HepG2 (cell line): Measurements from ENCODE around the gene GPC6. TPM values are rescaled to one million over a fixed set of nuclear protein-coding genes. Genes with fewer than 3 reads are reported as not detected.

ENCODE experiments used
- ATAC-seq: fragments of 200-7000 bp; cut with Tn5 transposase; 3 replicates; pipeline ENCODE4 v1.9.1; 2020; ENCODE audit warnings: mild to moderate bottlenecking, moderate library complexity
- BruUV-seq: library from RNA; stranded (reverse); fragments of 400-500 nt; replicated peaks from 2 replicates; lab custom pipeline; 2021; lab: Mats Ljungman, UMichigan
- CTCF ChIA-PET: fragments of 300-600 bp; formaldehyde crosslinking; extraction: SDS; loops from one replicate; lab custom pipeline; 2021; ENCODE audit warnings: low total read pairs, inconsistent platforms, low intra/inter-chr PET ratio; lab: Yijun Ruan, JAX
- POLR2A ChIA-PET: fragments of 350-600 bp; sonication (Branson Sonifier 250); formaldehyde crosslinking; loops from one replicate; lab custom pipeline; 2020; ENCODE audit warnings: antibody characterized with exemption, inconsistent platforms; lab: Yijun Ruan, JAX
- DNase-seq: peaks from one replicate; pipeline ENCODE4 v3.0.0-alpha.2; 2015; ENCODE audit warnings: low spot score
- FAIRE-seq: peaks from 3 replicates; lab custom pipeline; 2011; peaks lifted over from hg19 to GRCh38; lab: Jason Lieb, UNC
- H2AFZ ChIP-seq: one replicate; pipeline ENCODE4 v1.6.1; 2011; ENCODE audit warnings: low read length, inconsistent platforms
- H3K27ac ChIP-seq: fragments of 300-600 bp; 3 replicates; pipeline ENCODE4 v1.8.0; 2011; ENCODE audit warnings: mixed run types, mild to moderate bottlenecking, mixed read lengths, low read length, inconsistent platforms; ENCODE audit not compliant: insufficient read depth; ENCODE audit errors: extremely low read length
- H3K27me3 ChIP-seq, 2 experiments: fragments of 200-600 bp in 1 of 2; 2 replicates in 1 of 2; 3 replicates in 1 of 2; pipeline versions ENCODE4 v1.6.0 to v1.8.0; 2011; ENCODE audit warnings: low read length in 2 of 2, mild to moderate bottlenecking in 2 of 2, moderate library complexity in 2 of 2, inconsistent platforms in 1 of 2; ENCODE audit not compliant: insufficient read depth in 2 of 2, control insufficient read depth in 1 of 2
- H3K36me3 ChIP-seq, 2 experiments: fragments of 200-600 bp in 1 of 2; replicated peaks in 1 of 2; 2 replicates in 1 of 2; 3 replicates in 1 of 2; pipeline versions ENCODE4 v1.5.1 to v1.8.0; 2011; ENCODE audit warnings: low read length in 2 of 2, inconsistent platforms in 1 of 2; ENCODE audit not compliant: insufficient read depth in 2 of 2, control insufficient read depth in 1 of 2
- H3K4me1 ChIP-seq: 2 replicates; pipeline ENCODE4 v1.5.1; 2012; ENCODE audit warnings: low read length, inconsistent platforms; ENCODE audit not compliant: insufficient read depth
- H3K4me2 ChIP-seq: 2 replicates; pipeline ENCODE4 v1.6.0; 2011; ENCODE audit warnings: low read depth, low read length, inconsistent platforms
- H3K4me3 ChIP-seq, 3 experiments: fragments of 200-600 bp in 1 of 3; sonication (generic), shearing (Covaris generic) in 1 of 3; replicated peaks in 1 of 3; 2 replicates each; pipeline ENCODE4 v1.5.1; 2011 to 2016; ENCODE audit warnings: low read length in 3 of 3, inconsistent platforms in 2 of 3, low read depth in 2 of 3, mild to moderate bottlenecking in 2 of 3, control low read depth in 1 of 3, mixed read lengths in 1 of 3; ENCODE audit not compliant: insufficient read depth in 1 of 3
- H3K79me2 ChIP-seq: one replicate; pipeline ENCODE4 v1.6.1; 2011; ENCODE audit warnings: low read length, inconsistent platforms; ENCODE audit not compliant: insufficient read depth
- H3K9ac ChIP-seq: 2 replicates; pipeline ENCODE4 v1.6.0; 2011; ENCODE audit warnings: mild to moderate bottlenecking, low read depth, low read length, inconsistent platforms; ENCODE audit not compliant: insufficient read depth
- H3K9me3 ChIP-seq: 2 replicates; pipeline ENCODE4 v1.5.1; 2012; ENCODE audit warnings: mild to moderate bottlenecking, low read length
- H4K20me1 ChIP-seq: 2 replicates; pipeline ENCODE4 v1.6.0; 2011; ENCODE audit warnings: inconsistent platforms, mild to moderate bottlenecking, low read length, moderate library complexity; ENCODE audit not compliant: insufficient read depth
- CBX5 ChIP-seq: sonication (generic); formaldehyde crosslinking; IDR thresholded peaks from 2 replicates; pipeline ENCODE4 v1.4.0; 2020; ENCODE audit warnings: missing genetic modification reagents, borderline replicate concordance
- CREB1 ChIP-seq, 2 experiments: fragments of 450-650 bp in 1 of 2; IDR thresholded peaks; 2 replicates each; pipeline ENCODE4 v1.6.1; 2016 to 2017; ENCODE audit warnings: control low read depth in 1 of 2, mild to moderate bottlenecking in 1 of 2, missing compliant biosample characterization in 1 of 2, missing genetic modification characterization in 1 of 2
- HDAC2 ChIP-seq: sonication (generic); formaldehyde crosslinking; IDR thresholded peaks from 2 replicates; pipeline ENCODE4 v1.4.0; 2020; ENCODE audit warnings: missing genetic modification reagents
- HNRNPLL ChIP-seq: fragments of 200-400 bp; formaldehyde crosslinking; IDR thresholded peaks from 2 replicates; pipeline ENCODE4 v1.6.1; 2017; ENCODE audit warnings: mild to moderate bottlenecking, low read depth, low read length; ENCODE audit not compliant: poor library complexity, severe bottlenecking
- KAT8 ChIP-seq: IDR thresholded peaks from 2 replicates; pipeline ENCODE4 v1.6.1; 2016; ENCODE audit warnings: missing genetic modification reagents, missing compliant biosample characterization
- MAFF ChIP-seq: IDR thresholded peaks from 2 replicates; pipeline ENCODE4 v1.6.1; 2011; ENCODE audit warnings: low read depth, low read length, improper control_type of control experiment
- MAFK ChIP-seq, 2 experiments: IDR thresholded peaks in 1 of 2; conservative IDR thresholded peaks in 1 of 2; 2 replicates each; pipeline ENCODE4 v1.6.1; 2011; ENCODE audit warnings: improper control_type of control experiment in 2 of 2, low read length in 2 of 2
- NFATC3 ChIP-seq: sonication (generic); formaldehyde crosslinking; IDR thresholded peaks from 2 replicates; pipeline ENCODE4 v1.5.1; 2020; ENCODE audit warnings: mild to moderate bottlenecking, missing genetic modification reagents
- PHF21A ChIP-seq: sonication (generic); formaldehyde crosslinking; IDR thresholded peaks from 2 replicates; pipeline ENCODE4 v1.5.0; 2020; ENCODE audit warnings: mild to moderate bottlenecking, missing genetic modification reagents
- SETDB1 ChIP-seq: sonication (generic); formaldehyde crosslinking; IDR thresholded peaks from 2 replicates; pipeline ENCODE4 v1.5.1; 2020; ENCODE audit warnings: missing genetic modification reagents, mild to moderate bottlenecking, borderline replicate concordance
- SNAPC2 ChIP-seq: sonication (generic); formaldehyde crosslinking; IDR thresholded peaks from 2 replicates; pipeline ENCODE4 v1.8.1; 2022; ENCODE audit warnings: mild to moderate bottlenecking, missing genetic modification reagents
- SRSF4 ChIP-seq: fragments of 200-400 bp; formaldehyde crosslinking; IDR thresholded peaks from one replicate; pipeline ENCODE4 v1.6.1; 2018; ENCODE audit warnings: mild to moderate bottlenecking, low read depth, low read length, moderate library complexity; ENCODE audit not compliant: poor library complexity, severe bottlenecking
- YEATS2 ChIP-seq: sonication (generic); formaldehyde crosslinking; IDR thresholded peaks from 2 replicates; pipeline ENCODE4 v1.4.0; 2020; ENCODE audit warnings: missing genetic modification reagents, borderline replicate concordance
- ZFP62 ChIP-seq: sonication (generic); formaldehyde crosslinking; IDR thresholded peaks from 2 replicates; pipeline ENCODE4 v1.4.0; 2020; ENCODE audit warnings: missing genetic modification reagents
- ZNF10 ChIP-seq: sonication (generic); formaldehyde crosslinking; IDR thresholded peaks from 2 replicates; pipeline ENCODE4 v1.4.0; 2020; ENCODE audit warnings: mild to moderate bottlenecking, low read depth, missing genetic modification reagents, borderline replicate concordance
- ZNF468 ChIP-seq: sonication (generic); formaldehyde crosslinking; IDR thresholded peaks from 2 replicates; pipeline ENCODE4 v1.8.0; 2022; ENCODE audit warnings: mild to moderate bottlenecking, moderate library complexity, missing genetic modification reagents
- ZNF570 ChIP-seq: sonication (generic); formaldehyde crosslinking; IDR thresholded peaks from 2 replicates; pipeline ENCODE4 v1.4.0; 2020; ENCODE audit warnings: mild to moderate bottlenecking, missing genetic modification reagents, borderline replicate concordance
- ZNF891 ChIP-seq: sonication (generic); formaldehyde crosslinking; IDR thresholded peaks from 2 replicates; pipeline ENCODE4 v1.5.0; 2020; ENCODE audit warnings: mild to moderate bottlenecking, missing genetic modification reagents
- WGBS: methylation state at CpG from one replicate; pipeline ENCODE4 v1.1.6; 2017; ENCODE audit warnings: low lambda C conversion rate; 5-methylcytosine and 5-hydroxymethylcytosine counted together
- in situ Hi-C: cut with HindIII; loops from 2 replicates; pipeline ENCODE4 v1.10.0; 2017; ENCODE audit warnings: low pct_unique_long_range_greater_than_20kb; ENCODE audit not compliant: extremely low pct_ligation_motif_present
- intact Hi-C: fragments of 100-400 bp; cut with micrococcal nuclease; formaldehyde crosslinking; loops from one replicate; pipeline ENCODE4 v1.10.0; 2022; ENCODE audit not compliant: unreplicated experiment
- polyA plus RNA-seq, 8 experiments: library from polyadenylated mRNA; depleted of rRNA in 3 of 8; stranded (reverse) in 7 of 8; unstranded in 1 of 8; fragments of >200 nt; fragmentation: Illumina TruSeq in 4 of 8; extraction: Trizol in 4 of 8; gene quantifications; 2 replicates each; pipeline versions ENCODE4 v1.2.1 to v1.2.3, GENCODE V29; 2011 to 2016; ENCODE audit warnings: low read depth in 4 of 8, missing spikeins in 1 of 8, mixed read lengths in 1 of 8; ENCODE audit not compliant: insufficient read depth in 1 of 8
- total RNA-seq, 5 experiments: library from RNA; depleted of rRNA; stranded (reverse); fragments of >200 nt; fragmentation: Illumina TruSeq; extraction: Trizol; gene quantifications; 2 replicates each; pipeline ENCODE4 v1.2.3, GENCODE V29; 2016; ENCODE audit warnings: low read depth in 1 of 5

Gene GPC6
- total and polyA plus RNA-seq, 2 of the 13 experiments (the other 11 are each of a cell fraction or from before 2014, with no cell fraction given): 24.5 to 33.9 TPM

DNA sequence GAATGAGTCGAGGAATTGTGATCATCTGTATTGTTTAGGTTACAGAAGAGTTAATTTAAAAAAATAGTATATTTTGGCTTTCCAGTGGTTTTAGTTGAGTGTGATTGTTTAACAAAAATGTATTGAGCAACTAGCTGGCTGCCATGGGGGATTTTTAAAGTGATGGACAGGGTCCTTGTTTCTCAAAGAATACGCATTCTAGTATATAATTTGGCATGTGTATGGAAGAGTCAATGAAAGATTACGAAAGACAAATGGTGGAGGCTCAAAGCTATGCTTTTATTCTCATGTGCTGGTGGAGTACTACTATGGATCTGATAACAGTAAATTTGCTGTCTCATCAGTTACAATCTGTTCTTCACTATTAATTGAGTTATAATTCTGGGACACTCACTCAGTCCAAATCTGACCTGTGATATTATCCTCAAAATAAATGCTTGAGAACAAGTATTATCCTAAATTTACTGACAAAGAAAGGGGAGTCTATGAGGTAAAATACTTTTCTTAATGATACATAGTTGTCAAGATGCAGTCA lies 240.0 kb downstream of the GPC6 start:
- Histone ChIP-seq H3K27me3 (no peaks in the 10 kb centered on the region), H3K79me2 (peaks cover 3% of the 10 kb centered on the region), H4K20me1 (no peaks in the 10 kb centered on the region), H3K4me1 (no peaks in the 10 kb centered on the region), H3K27ac (no peak overlapping the region), H3K4me2 (no peak overlapping the region), H3K9ac (no peak overlapping the region), H3K36me3 (no peaks in the 10 kb centered on the region), H3K9me3 (peaks cover 17% of the 10 kb centered on the region), H3K4me3 (no peak overlapping the region), H2AFZ (no peak overlapping the region)
- DNase-seq: peak; percentile 15
- WGBS: 91% methylated on average over 3 of the region's 3 CpGs
- intact Hi-C loops (no loop called here), in situ Hi-C loops (no loop called here)
- POLR2A ChIA-PET: no interaction called here
- CTCF ChIA-PET: no interaction called here
- FAIRE-seq: no peak
- peak; percentile 62 to 72 for TF ChIP-seq MAFK (conservative IDR thresholded peaks at IDR 0.05 in 1 of 2, IDR thresholded peaks at IDR 0.05 in 1 of 2; ENCODE audit: low read length in 2 of 2)
- TF ChIP-seq MAFF: peak; percentile 57
- no peak for TF ChIP-seq PHF21A (CRISPR knock-in tag)
- BruUV-seq: no TSS peak
- no peak for ATAC-seq

DNA sequence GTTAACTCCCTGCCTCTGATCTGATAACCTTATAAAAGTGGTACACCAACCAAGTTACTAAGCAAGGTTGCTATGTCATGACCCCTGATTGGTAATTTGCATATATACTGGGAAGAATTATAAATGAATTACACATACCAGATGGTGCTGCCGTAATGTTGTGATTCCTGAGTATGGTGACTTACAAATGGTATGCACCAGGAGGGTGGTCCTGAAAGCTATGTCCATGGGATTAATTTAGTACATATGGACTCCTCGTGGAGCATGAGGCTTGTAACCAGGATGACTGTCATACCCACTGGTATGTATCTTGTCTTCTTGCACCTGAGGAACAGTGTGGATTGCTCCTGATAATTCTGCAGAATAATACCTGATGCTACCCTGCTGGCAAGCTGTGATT lies 240.6 kb downstream of the GPC6 start:
- no peaks in the 10 kb centered on the region for H3K4me1 ChIP-seq
- H3K27me3 ChIP-seq: no peaks in the 10 kb centered on the region
- H3K9me3 ChIP-seq: peaks cover 17% of the 10 kb centered on the region
- H3K4me3 ChIP-seq: no peak overlapping the region
- peaks cover 3% of the 10 kb centered on the region for H3K79me2 ChIP-seq
- H2AFZ ChIP-seq: no peak overlapping the region
- H4K20me1 ChIP-seq: no peaks in the 10 kb centered on the region
- in situ Hi-C loops (no loop called here), intact Hi-C loops (no loop called here)
- H3K36me3 ChIP-seq: no peaks in the 10 kb centered on the region
- CTCF ChIA-PET: no interaction called here
- no peak for TF ChIP-seq CREB1 (IDR thresholded peaks at IDR 0.05)
- no peak for TF ChIP-seq CREB1 (CRISPR knock-in tag; IDR thresholded peaks at IDR 0.05)
- TF ChIP-seq CBX5 (CRISPR knock-in tag): no peak
- no peak for TF ChIP-seq NFATC3 (CRISPR knock-in tag)
- TF ChIP-seq ZFP62 (CRISPR knock-in tag): no peak
- no peak for TF ChIP-seq ZNF468
- TF ChIP-seq YEATS2 (CRISPR knock-in tag): no peak
- TF ChIP-seq HDAC2 (CRISPR knock-in tag): no peak
- TF ChIP-seq KAT8 (CRISPR knock-in tag): no peak
- TF ChIP-seq HNRNPLL: no peak
- TF ChIP-seq SRSF4: no peak
- no peak for TF ChIP-seq ZNF891 (CRISPR knock-in tag)
- no peak for TF ChIP-seq ZNF10 (CRISPR knock-in tag)
- TF ChIP-seq SNAPC2: no peak
- TF ChIP-seq ZNF570 (CRISPR knock-in tag): no peak
- no peak for TF ChIP-seq SETDB1 (CRISPR knock-in tag)
- TF ChIP-seq, all 625 proteins: peak for 0
- no TSS peak for BruUV-seq
- DNase-seq: no peak
- Histone ChIP-seq H3K4me2 (no peak overlapping the region), H3K9ac (no peak overlapping the region), H3K27ac (no peak overlapping the region)
- no peak for ATAC-seq
- POLR2A ChIA-PET: interaction anchor here (0.6 kb wide), 1 partner anchor 1090 kb away, joined by 3 read pairs; no protein-coding TSS in a partner anchor
- FAIRE-seq: no peak
- WGBS: 86% methylated on average over 2 of the region's 2 CpGs
